Parietal lobe (tissue), 1 donor: ENCODE measurements around the gene NLGN2. TPM values are rescaled to one million over a fixed set of nuclear protein-coding genes. Genes with fewer than 3 reads are reported as not detected.

Source experiments
- total RNA-seq: library from RNA; depleted of rRNA; stranded (reverse); fragments of >200 nt; gene quantifications from one replicate; pipeline ENCODE4 v1.2.3, GENCODE V29; 2014

The NLGN2 gene
- total RNA-seq, result 22.8 TPM

GRCh38 chr17:7407485-7408251, at the start of gene NLGN2:
Gene NLGN2 (plus strand): TSS chr17:7407845. CDS start chr17:7408256, 411 bp downstream.

GRCh38 chr17:7380855-7381683, 26.6 kb upstream of the NLGN2 start, which contains the start of gene TNK1:
Gene TNK1 (plus strand): TSS chr17:7381089. CDS start chr17:7382927, 1,838 bp downstream.

GRCh38 chr17:7394452-7395191, 13.0 kb upstream of the NLGN2 start, which contains the start of gene PLSCR3:
Gene PLSCR3 (minus strand): TSS chr17:7394525. CDS start chr17:7394110, 415 bp downstream.

GRCh38 chr17:7403977-7404736, 3.5 kb upstream of the NLGN2 start, which contains the start of gene TMEM256:
Gene TMEM256 (minus strand): TSS chr17:7404097. CDS start chr17:7404084, 13 bp downstream.

GRCh38 chr17:7419819-7420610, 12.4 kb downstream of the NLGN2 start, which contains the start of gene SPEM1:
Gene SPEM1 (plus strand): TSS chr17:7420324. CDS start chr17:7420385, 61 bp downstream.

GRCh38 chr17:7425316-7425715, 17.7 kb downstream of the NLGN2 start, which contains the start of gene SPEM2:
Gene SPEM2 (plus strand): TSS chr17:7425616. CDS start chr17:7425689, 73 bp downstream.

GRCh38 chr17:7428557-7428956, 20.9 kb downstream of the NLGN2 start, which contains the start of gene SPEM3:
Gene SPEM3 (plus strand): TSS chr17:7428857. CDS start chr17:7428903, 46 bp downstream.

GRCh38 chr17:7439462-7440112, 31.9 kb downstream of the NLGN2 start, which contains the start of gene FGF11:
Gene FGF11 (plus strand): TSS chr17:7439512. CDS start chr17:7439621, 109 bp downstream.

GRCh38 chr17:7444682-7445618, 37.3 kb downstream of the NLGN2 start, which contains the start of gene CHRNB1:
Gene CHRNB1 (plus strand): TSS chr17:7445061. CDS start chr17:7445128, 67 bp downstream.

Other genes starting within 250 kb of the NLGN2 start
- gene ASGR1, start 228.5 kb upstream of the NLGN2 start, total RNA-seq, result 12.5 TPM
- 155 TPM for gene DLG4, start 188.0 kb upstream of the NLGN2 start, total RNA-seq
- gene ACADVL, start 187.9 kb upstream of the NLGN2 start, total RNA-seq, result 147 TPM
- 81.4 TPM for gene DVL2, start 173.3 kb upstream of the NLGN2 start, total RNA-seq
- 25.7 TPM for gene PHF23, start 168.4 kb upstream of the NLGN2 start, total RNA-seq
- 103 TPM for gene GABARAP, start 165.4 kb upstream of the NLGN2 start, total RNA-seq
- gene CTDNEP1, start 156.1 kb upstream of the NLGN2 start, total RNA-seq, result 34.1 TPM
- 26.6 TPM for gene ELP5, start 155.6 kb upstream of the NLGN2 start, total RNA-seq
- gene CLDN7, start 145.4 kb upstream of the NLGN2 start, total RNA-seq, result not detected
- not detected for gene SLC2A4, start 126.1 kb upstream of the NLGN2 start, total RNA-seq
- gene YBX2, start 113.2 kb upstream of the NLGN2 start, total RNA-seq, result 2.5 TPM
- 132 TPM for gene EIF5A, start 100.2 kb upstream of the NLGN2 start, total RNA-seq
- gene GPS2, start 92.5 kb upstream of the NLGN2 start, total RNA-seq, result 59.8 TPM
- 61.0 TPM for gene NEURL4, start 78.5 kb upstream of the NLGN2 start, total RNA-seq
- gene ACAP1, start 71.3 kb upstream of the NLGN2 start, total RNA-seq, result not detected
- 2.5 TPM for gene KCTD11, start 55.7 kb upstream of the NLGN2 start, total RNA-seq
- not detected for gene TMEM95, start 52.7 kb upstream of the NLGN2 start, total RNA-seq
- 1.3 TPM for gene TNK1, start 26.8 kb upstream of the NLGN2 start, total RNA-seq
- 29.7 TPM for gene PLSCR3, start 13.3 kb upstream of the NLGN2 start, total RNA-seq
- gene TMEM256, start 3.7 kb upstream of the NLGN2 start, total RNA-seq, result 42.9 TPM
- not detected for gene SPEM1, start 12.5 kb downstream of the NLGN2 start, total RNA-seq
- gene SPEM2, start 17.8 kb downstream of the NLGN2 start, total RNA-seq, result not detected
- not detected for gene SPEM3, start 21.0 kb downstream of the NLGN2 start, total RNA-seq
- 1.9 TPM for gene TMEM102, start 27.6 kb downstream of the NLGN2 start, total RNA-seq
- gene FGF11, start 31.7 kb downstream of the NLGN2 start, total RNA-seq, result 13.1 TPM
- 15.3 TPM for gene CHRNB1, start 37.2 kb downstream of the NLGN2 start, total RNA-seq
- 20.0 TPM for gene ZBTB4, start 71.8 kb downstream of the NLGN2 start, total RNA-seq
- gene SLC35G6, start 73.6 kb downstream of the NLGN2 start, total RNA-seq, result not detected
- gene POLR2A, start 76.5 kb downstream of the NLGN2 start, total RNA-seq, result 106 TPM
- gene TNFSF12, start 141.2 kb downstream of the NLGN2 start, total RNA-seq, result 6.6 TPM
- 0.94 TPM for gene TNFSF13, start 150.9 kb downstream of the NLGN2 start, total RNA-seq
- gene SENP3, start 154.1 kb downstream of the NLGN2 start, total RNA-seq, result 67.6 TPM
- gene CD68, start 171.8 kb downstream of the NLGN2 start, total RNA-seq, result 1.6 TPM
- 36.6 TPM for gene MPDU1, start 176.0 kb downstream of the NLGN2 start, total RNA-seq
- 1.6 TPM for gene SOX15, start 182.2 kb downstream of the NLGN2 start, total RNA-seq
- 52.9 TPM for gene FXR2, start 207.1 kb downstream of the NLGN2 start, total RNA-seq
- 32.2 TPM for gene SAT2, start 220.0 kb downstream of the NLGN2 start, total RNA-seq
- gene SHBG, start 222.3 kb downstream of the NLGN2 start, total RNA-seq, result not detected
- gene ATP1B2, start 243.1 kb downstream of the NLGN2 start, total RNA-seq, result 16.6 TPM